KOPT-K1 (cell line): ENCODE data around the gene SPTLC1.
"Not testable (repeated sequence)": the region's sequence is repeated elsewhere in the genome, so short reads cannot be mapped to it uniquely, and the experiment has no call there.

ENCODE experiments used
- H3K27ac ChIP-seq: fragments of 200-600 bp; sonication (generic); 2 replicates; pipeline ENCODE4 v1.5.1; 2016; ENCODE audit warnings: antibody characterized with exemption, mild to moderate bottlenecking, low read depth, low read length; ENCODE audit not compliant: poor library complexity, severe bottlenecking
- H3K36me3 ChIP-seq: fragments of 200-600 bp; sonication (generic); 2 replicates; pipeline ENCODE4 v1.5.1; 2017; ENCODE audit warnings: antibody characterized with exemption, mild to moderate bottlenecking, low read length, moderate library complexity; ENCODE audit not compliant: insufficient read depth
- H3K9me3 ChIP-seq: fragments of 200-600 bp; sonication (generic); 2 replicates; pipeline ENCODE4 v1.5.1; 2017; ENCODE audit warnings: antibody characterized with exemption, low read length, mild to moderate bottlenecking; ENCODE audit not compliant: insufficient read depth, poor library complexity, severe bottlenecking

The SPTLC1 gene

GRCh38 chr9:92036411-92036746 lies 78.8 kb downstream of the SPTLC1 start:
- Histone ChIP-seq H3K9me3 (peaks cover under 1% of the 10 kb centered on the region), H3K36me3 (peaks cover 58% of the 10 kb centered on the region), H3K27ac (no peak overlapping the region)

DNA sequence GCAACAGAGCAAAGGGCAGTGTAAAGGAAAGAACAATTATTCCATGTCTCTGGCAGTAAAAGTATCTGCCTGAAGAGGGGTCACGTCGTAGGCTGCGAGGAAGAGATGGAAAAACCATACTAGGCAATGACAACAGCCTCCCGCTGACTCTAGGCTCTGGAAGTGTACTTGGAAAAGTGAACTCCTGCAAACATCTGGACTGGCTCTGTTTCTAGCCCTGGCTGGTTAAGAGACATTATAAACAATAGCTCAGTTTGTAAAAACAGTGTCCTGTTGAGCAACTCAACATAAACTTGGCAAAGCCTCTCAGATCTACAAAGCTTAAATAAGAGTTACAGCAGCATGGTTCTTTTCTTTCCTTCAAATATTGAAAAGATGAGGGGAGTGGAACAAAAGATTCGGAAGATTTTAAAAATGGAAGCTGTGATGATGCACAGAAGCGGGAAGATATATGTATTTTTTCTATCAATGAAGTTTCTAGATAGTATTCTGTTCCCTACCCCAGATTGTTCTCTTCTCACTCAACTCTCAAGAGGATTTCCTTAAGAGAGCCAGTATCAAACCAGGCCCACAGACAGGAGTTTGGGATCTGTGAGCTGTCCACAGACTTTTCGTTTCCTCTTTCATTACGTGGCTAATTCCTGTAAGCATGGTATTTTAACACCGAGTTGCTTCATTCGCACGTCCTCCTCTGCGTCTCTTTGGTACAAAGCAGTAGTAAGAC lies 79.4 kb downstream of the SPTLC1 start:
- H3K27ac ChIP-seq = no peak overlapping the region
- no peaks in the 10 kb centered on the region for H3K9me3 ChIP-seq
- peaks cover 58% of the 10 kb centered on the region for H3K36me3 ChIP-seq

GRCh38 chr9:92035146-92035545 lies 80.1 kb downstream of the SPTLC1 start:
- Histone ChIP-seq H3K27ac (no peak overlapping the region), H3K9me3 (no peaks in the 10 kb centered on the region), H3K36me3 (peaks cover 58% of the 10 kb centered on the region)

DNA sequence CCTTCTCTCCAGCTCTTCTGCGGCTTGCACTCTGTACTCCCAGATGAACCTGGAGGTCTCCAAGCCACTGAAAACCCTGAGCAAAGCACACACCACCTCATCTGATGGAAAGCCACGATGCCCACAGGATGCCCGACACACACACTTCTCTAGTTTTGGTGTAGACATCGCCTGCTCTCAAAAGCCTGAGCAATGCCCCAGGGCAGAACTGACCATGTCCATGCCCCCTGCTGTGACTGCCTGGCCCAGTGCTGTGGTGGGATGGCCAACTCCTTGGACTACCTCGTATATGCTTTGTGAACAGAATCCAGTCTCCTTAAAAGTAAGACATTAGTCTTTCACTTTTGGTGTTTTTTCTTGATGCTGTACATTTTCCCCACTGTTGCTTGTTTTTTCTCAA lies 81.2 kb downstream of the SPTLC1 start:
- no peak overlapping the region for H3K27ac ChIP-seq
- H3K36me3 ChIP-seq = peaks cover 58% of the 10 kb centered on the region
- no peaks in the 10 kb centered on the region for H3K9me3 ChIP-seq

- H3K9me3 ChIP-seq = no peaks in the 10 kb centered on the region
- H3K36me3 ChIP-seq = peaks cover 58% of the 10 kb centered on the region
- no peak overlapping the region for H3K27ac ChIP-seq
These were observed 81.9 kb downstream of the SPTLC1 start for GRCh38 chr9:92033307-92033706.

DNA sequence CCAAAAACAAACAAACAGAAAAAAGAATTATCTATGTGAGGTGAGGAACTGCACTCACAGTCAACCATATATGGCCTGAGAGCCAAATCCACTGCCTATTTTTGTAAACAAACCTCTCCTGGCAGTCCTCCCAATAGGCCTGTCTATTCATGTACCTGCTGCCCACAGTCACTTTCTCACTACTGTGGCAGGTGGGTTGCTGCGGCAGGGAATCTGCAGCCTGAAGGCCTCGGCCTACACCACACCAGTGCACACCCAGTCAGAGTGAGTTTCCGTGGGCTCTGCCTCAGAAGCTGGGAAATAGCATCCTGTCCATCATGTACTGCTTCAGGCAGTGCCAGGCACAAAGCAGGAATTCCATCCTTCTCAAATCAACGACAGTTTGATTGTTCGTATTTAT lies 82.3 kb downstream of the SPTLC1 start:
- Histone ChIP-seq H3K27ac (no peak overlapping the region), H3K36me3 (peaks cover 56% of the 10 kb centered on the region), H3K9me3 (no peaks in the 10 kb centered on the region)

- Histone ChIP-seq H3K27ac (no peak overlapping the region), H3K36me3 (peaks cover 32% of the 10 kb centered on the region), H3K9me3 (no peaks in the 10 kb centered on the region)
These were observed 84.8 kb downstream of the SPTLC1 start for GRCh38 chr9:92030367-92030766.

- H3K27ac ChIP-seq = no peak overlapping the region
- H3K9me3 ChIP-seq = no peaks in the 10 kb centered on the region
- peaks cover 24% of the 10 kb centered on the region for H3K36me3 ChIP-seq
These were observed 85.7 kb downstream of the SPTLC1 start for GRCh38 chr9:92029553-92029952.

- no peak overlapping the region for H3K27ac ChIP-seq
- H3K36me3 ChIP-seq = no peaks in the 10 kb centered on the region
- H3K9me3 ChIP-seq = no peaks in the 10 kb centered on the region
These were observed 88.8 kb downstream of the SPTLC1 start for GRCh38 chr9:92026206-92027002.

DNA sequence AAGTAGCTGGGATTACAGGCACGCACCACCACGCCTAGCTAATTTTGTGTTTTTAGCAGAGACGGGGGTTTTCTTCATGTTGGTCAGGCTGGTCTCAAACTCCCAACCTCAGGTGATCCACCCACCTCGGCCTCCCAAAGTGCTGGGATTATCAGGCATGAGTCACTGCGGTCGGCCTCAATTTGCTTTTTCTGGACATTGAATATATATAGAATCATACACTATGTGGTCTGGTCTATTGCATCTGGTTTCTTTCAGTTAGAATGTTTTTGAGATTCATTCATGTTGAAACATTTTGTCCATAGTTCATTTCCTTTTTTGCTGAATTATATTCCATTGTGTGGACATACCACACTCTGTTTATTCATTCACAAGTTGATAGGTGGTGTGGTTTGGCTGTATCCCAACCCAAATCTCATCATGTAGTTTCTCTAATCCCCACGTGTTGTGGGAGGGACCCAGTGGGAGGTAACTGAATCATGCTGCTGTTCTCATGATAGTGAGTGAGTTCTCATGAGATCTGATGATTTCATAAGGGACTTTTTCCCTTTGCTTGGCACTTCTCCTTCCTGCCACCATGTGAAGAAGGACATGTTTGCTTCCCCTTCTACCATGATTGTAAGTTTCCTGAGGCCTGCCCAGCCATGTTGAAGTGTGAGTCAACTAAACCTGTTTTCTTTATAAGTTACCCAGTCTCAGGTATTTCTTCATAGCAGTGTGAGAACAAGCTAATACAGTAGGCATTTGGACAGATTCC lies 93.2 kb downstream of the SPTLC1 start:
- not testable (repeated sequence) for H3K27ac ChIP-seq, H3K9me3 ChIP-seq, H3K36me3 ChIP-seq

DNA sequence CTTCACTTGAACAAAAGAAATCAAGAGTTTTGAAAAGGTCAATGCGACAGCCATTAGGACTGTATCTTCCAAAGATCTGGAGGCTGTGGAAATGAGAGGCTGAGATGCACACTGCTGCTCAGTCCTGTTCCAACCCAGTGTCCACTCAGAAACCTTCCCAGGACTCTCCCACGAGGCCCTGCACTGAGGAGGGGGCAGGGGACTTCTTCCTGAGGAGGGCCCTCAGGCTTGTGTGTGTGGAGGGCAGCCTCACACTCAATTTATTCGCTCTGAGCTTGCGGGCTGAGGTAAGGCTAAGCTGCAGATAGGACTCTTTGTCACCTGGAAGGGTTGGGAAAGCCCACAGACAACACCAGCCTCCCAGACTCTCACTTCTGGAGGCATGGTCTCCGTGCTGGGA lies 95.6 kb downstream of the SPTLC1 start:
- Histone ChIP-seq H3K9me3 (no peaks in the 10 kb centered on the region), H3K27ac (no peak overlapping the region), H3K36me3 (no peaks in the 10 kb centered on the region)

GRCh38 chr9:92010705-92011536 lies 104.3 kb downstream of the SPTLC1 start:
- Histone ChIP-seq H3K36me3 (no peaks in the 10 kb centered on the region), H3K27ac (no peak overlapping the region), H3K9me3 (no peaks in the 10 kb centered on the region)

- H3K36me3 ChIP-seq, H3K27ac ChIP-seq, H3K9me3 ChIP-seq: not testable (repeated sequence)
These were observed 105.0 kb downstream of the SPTLC1 start for GRCh38 chr9:92010253-92010652.

DNA sequence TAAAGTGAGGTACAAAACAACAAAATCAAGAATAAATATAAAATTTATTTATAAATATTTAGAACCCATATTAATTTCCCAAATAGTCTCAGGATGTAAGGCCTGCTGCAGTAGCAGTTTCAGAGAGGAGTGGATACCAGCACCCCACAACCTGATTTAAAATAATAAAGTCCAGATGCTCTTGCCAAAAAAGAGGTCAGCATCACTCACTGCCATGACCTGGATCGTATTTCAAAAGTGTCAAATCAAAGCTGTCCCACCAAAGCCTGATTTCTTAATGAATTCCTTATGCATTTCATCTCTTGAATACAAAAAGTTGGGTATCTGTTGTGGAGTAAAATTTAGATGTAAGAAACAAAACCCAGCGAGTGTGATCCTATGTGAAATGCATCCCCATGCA lies 107.2 kb downstream of the SPTLC1 start:
- Histone ChIP-seq H3K9me3 (no peaks in the 10 kb centered on the region), H3K27ac (no peak overlapping the region), H3K36me3 (no peaks in the 10 kb centered on the region)

- Histone ChIP-seq H3K36me3 (no peaks in the 10 kb centered on the region), H3K9me3 (no peaks in the 10 kb centered on the region), H3K27ac (no peak overlapping the region)
These were observed 111.2 kb downstream of the SPTLC1 start for GRCh38 chr9:92004045-92004392.
